ENCODE data around the gene ARL14EP. TPM values are rescaled to one million over a fixed set of nuclear protein-coding genes. Genes with fewer than 3 reads are reported as not detected.

Gene ARL14EP
- total RNA-seq, 1 donor from 2014 or later: 25.1 TPM

- Mint-ChIP-seq H3K4me3 (no peak overlapping the region), H3K36me3 (ENCODE audit: low read depth) (no peaks in the 10 kb centered on the region), H3K27ac (ENCODE audit: unreplicated experiment) (no peak overlapping the region), H3K27me3 (ENCODE audit: low read depth) (peaks cover 2% of the 10 kb centered on the region), H3K9me3 (peaks cover 12% of the 10 kb centered on the region), H3K4me1 (peaks cover 15% of the 10 kb centered on the region)
- TF ChIP-seq CTCF (conservative IDR thresholded peaks at IDR 0.05): no peak
- DNase-seq (ENCODE audit: low read depth, low spot score): no peak
These were observed 41.4 kb downstream of the ARL14EP start for GRCh38 chr11:30364139-30364836.

GRCh38 chr11:30364837-30365482, 42.1 kb downstream of the ARL14EP start:
- H3K36me3 Mint-ChIP-seq (ENCODE audit: low read depth): no peaks in the 10 kb centered on the region
- H3K4me3 Mint-ChIP-seq: no peak overlapping the region
- peaks cover 15% of the 10 kb centered on the region for H3K9me3 Mint-ChIP-seq
- TF ChIP-seq CTCF (conservative IDR thresholded peaks at IDR 0.05): no peak
- H3K27me3 Mint-ChIP-seq (ENCODE audit: low read depth): no peaks in the 10 kb centered on the region
- H3K4me1 Mint-ChIP-seq: peaks cover 15% of the 10 kb centered on the region
- no peak overlapping the region for H3K27ac Mint-ChIP-seq (ENCODE audit: unreplicated experiment)
- DNase-seq (ENCODE audit: low read depth, low spot score): no peak

- Mint-ChIP-seq H3K27me3 (ENCODE audit: low read depth) (no peaks in the 10 kb centered on the region), H3K27ac (ENCODE audit: unreplicated experiment) (no peak overlapping the region)
- TF ChIP-seq CTCF (conservative IDR thresholded peaks at IDR 0.05): no peak
These were observed 43.1 kb downstream of the ARL14EP start for GRCh38 chr11:30365793-30366517.

GRCh38 chr11:30368394-30368793, 45.5 kb downstream of the ARL14EP start:
- no peak for DNase-seq (ENCODE audit: low read depth, low spot score)
- H3K9me3 Mint-ChIP-seq: peaks cover 8% of the 10 kb centered on the region
- H3K27ac Mint-ChIP-seq (ENCODE audit: unreplicated experiment): no peak overlapping the region
- peaks cover 15% of the 10 kb centered on the region for H3K4me1 Mint-ChIP-seq
- H3K4me3 Mint-ChIP-seq: no peak overlapping the region
- H3K36me3 Mint-ChIP-seq (ENCODE audit: low read depth): no peaks in the 10 kb centered on the region
- TF ChIP-seq CTCF (conservative IDR thresholded peaks at IDR 0.05): no peak
- H3K27me3 Mint-ChIP-seq (ENCODE audit: low read depth): no peaks in the 10 kb centered on the region

More at GRCh38 chr11:30365793-30366517, 43.1 kb downstream of the ARL14EP start:
- Mint-ChIP-seq H3K4me1 (peaks cover 15% of the 10 kb centered on the region), H3K4me3 (no peak overlapping the region), H3K36me3 (ENCODE audit: low read depth) (no peaks in the 10 kb centered on the region), H3K9me3 (peaks cover 15% of the 10 kb centered on the region)
- DNase-seq (ENCODE audit: low read depth, low spot score): no peak

GRCh38 chr11:30370164-30370563, 47.3 kb downstream of the ARL14EP start:
- H3K27ac Mint-ChIP-seq (ENCODE audit: unreplicated experiment): no peak overlapping the region
- peaks cover 5% of the 10 kb centered on the region for H3K4me1 Mint-ChIP-seq
- DNase-seq (ENCODE audit: low read depth, low spot score): no peak
- H3K36me3 Mint-ChIP-seq (ENCODE audit: low read depth): no peaks in the 10 kb centered on the region
- no peak overlapping the region for H3K4me3 Mint-ChIP-seq
- TF ChIP-seq CTCF (conservative IDR thresholded peaks at IDR 0.05): no peak
- peaks cover 8% of the 10 kb centered on the region for H3K9me3 Mint-ChIP-seq
- no peaks in the 10 kb centered on the region for H3K27me3 Mint-ChIP-seq (ENCODE audit: low read depth)
